Measurements from ENCODE around the gene DMC1. TPM values are rescaled to one million over a fixed set of nuclear protein-coding genes. Genes with fewer than 3 reads are reported as not detected.
A peak's percentile ranks its signal among the peaks of the same experiment; 100 is the strongest.

The DMC1 gene
- total RNA-seq, 1 donor from 2014 or later: 1.4 TPM

- TF ChIP-seq, protein P1, sequence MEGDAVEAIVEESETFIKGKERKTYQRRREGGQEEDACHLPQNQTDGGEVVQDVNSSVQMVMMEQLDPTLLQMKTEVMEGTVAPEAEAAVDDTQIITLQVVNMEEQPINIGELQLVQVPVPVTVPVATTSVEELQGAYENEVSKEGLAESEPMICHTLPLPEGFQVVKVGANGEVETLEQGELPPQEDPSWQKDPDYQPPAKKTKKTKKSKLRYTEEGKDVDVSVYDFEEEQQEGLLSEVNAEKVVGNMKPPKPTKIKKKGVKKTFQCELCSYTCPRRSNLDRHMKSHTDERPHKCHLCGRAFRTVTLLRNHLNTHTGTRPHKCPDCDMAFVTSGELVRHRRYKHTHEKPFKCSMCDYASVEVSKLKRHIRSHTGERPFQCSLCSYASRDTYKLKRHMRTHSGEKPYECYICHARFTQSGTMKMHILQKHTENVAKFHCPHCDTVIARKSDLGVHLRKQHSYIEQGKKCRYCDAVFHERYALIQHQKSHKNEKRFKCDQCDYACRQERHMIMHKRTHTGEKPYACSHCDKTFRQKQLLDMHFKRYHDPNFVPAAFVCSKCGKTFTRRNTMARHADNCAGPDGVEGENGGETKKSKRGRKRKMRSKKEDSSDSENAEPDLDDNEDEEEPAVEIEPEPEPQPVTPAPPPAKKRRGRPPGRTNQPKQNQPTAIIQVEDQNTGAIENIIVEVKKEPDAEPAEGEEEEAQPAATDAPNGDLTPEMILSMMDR (IDR thresholded peaks at IDR 0.05): peak; percentile 72
- H3K27ac Mint-ChIP-seq (ENCODE audit: unreplicated experiment): no peak overlapping the region
- no peaks in the 10 kb centered on the region for H3K9me3 Mint-ChIP-seq (ENCODE audit: unreplicated experiment)
- H3K36me3 Mint-ChIP-seq (ENCODE audit: unreplicated experiment): no peaks in the 10 kb centered on the region
- H3K27me3 Mint-ChIP-seq (ENCODE audit: unreplicated experiment): peaks cover 8% of the 10 kb centered on the region
- peaks cover 27% of the 10 kb centered on the region for H3K4me1 Mint-ChIP-seq (ENCODE audit: unreplicated experiment)
- DNase-seq (ENCODE audit: extremely low spot score, unreplicated experiment): no peak
- H3K4me3 Mint-ChIP-seq (ENCODE audit: unreplicated experiment): no peak overlapping the region
Observed at GRCh38 chr22:38572065-38572464, 2.1 kb upstream of the DMC1 start.

DNA sequence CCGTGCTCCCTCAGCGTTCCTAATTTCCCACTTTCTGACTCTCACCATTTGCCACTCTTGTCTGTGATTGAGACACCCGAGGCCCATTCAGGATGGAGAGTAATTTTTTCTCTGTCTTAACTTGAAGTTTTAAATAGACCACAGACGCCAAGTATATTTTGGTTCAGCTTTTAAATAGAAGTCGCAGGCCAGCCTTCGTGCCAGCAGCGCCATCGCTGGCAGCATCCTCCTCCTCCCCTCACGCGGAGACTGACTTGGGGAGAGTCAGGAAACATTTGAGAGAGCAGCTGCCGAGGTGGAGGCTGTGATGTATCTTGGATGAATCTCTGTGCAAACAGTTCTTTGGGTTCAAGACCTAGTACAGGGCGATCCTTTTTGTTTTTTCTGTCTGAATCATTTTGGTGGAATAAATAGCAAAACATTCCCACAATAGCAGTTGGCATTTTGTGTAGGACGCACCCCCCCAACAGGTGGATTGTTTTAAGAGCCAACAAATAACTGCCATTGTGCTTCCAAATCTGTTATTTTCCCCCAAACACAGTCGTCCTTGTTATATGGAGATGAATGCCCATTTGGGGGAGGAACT is 889 bp upstream of the DMC1 start:
- no peak for DNase-seq (ENCODE audit: extremely low spot score, unreplicated experiment)
- TF ChIP-seq, protein P1 (IDR thresholded peaks at IDR 0.05): peak; percentile 23
- Mint-ChIP-seq H3K9me3 (ENCODE audit: unreplicated experiment) (no peaks in the 10 kb centered on the region), H3K4me3 (ENCODE audit: unreplicated experiment) (peak overlapping the region; percentile 89), H3K36me3 (ENCODE audit: unreplicated experiment) (no peaks in the 10 kb centered on the region), H3K27ac (ENCODE audit: unreplicated experiment) (peak overlapping the region; percentile 85), H3K4me1 (ENCODE audit: unreplicated experiment) (peaks cover 30% of the 10 kb centered on the region), H3K27me3 (ENCODE audit: unreplicated experiment) (peaks cover 8% of the 10 kb centered on the region)

DNA sequence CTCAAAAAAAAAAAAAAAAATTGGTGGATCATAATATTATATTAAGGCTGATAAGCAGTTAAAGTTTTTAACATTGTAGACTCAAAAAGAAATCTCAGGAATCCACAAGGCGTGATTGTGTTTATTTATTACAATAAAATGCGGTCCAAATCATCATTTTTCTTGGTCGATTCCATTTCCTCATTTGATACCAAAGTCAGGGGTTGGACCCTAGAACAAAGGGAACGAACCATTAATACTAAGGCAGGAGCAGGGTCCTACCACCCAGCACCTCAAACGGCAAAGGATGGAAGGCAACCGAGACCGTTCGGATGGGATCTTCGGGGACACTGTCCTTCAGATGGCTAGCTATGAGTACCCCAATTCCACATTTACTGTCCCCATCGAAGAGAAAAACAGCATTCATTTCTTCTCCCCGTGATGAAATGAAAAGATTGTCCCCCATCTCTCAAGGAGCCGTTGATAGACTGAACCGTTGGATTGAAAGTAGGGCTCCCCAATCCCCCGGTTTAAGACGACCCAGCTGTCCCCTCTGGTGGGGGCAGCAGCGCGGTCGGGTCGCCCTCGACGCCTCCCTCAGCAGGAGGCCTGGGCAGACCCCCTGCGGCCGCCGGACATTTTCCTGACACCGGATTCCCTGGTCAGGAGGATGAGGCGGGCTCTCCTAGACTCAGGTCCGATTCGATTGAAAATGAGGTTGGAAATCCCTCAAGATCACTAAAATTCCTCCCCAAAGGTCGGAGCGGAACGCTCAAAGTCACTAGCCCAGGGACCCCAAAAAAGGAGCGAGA is 607 bp downstream of the DMC1 start:
- H3K36me3 Mint-ChIP-seq (ENCODE audit: unreplicated experiment): no peaks in the 10 kb centered on the region
- H3K9me3 Mint-ChIP-seq (ENCODE audit: unreplicated experiment): no peaks in the 10 kb centered on the region

GRCh38 chr22:38567531-38568285 is 2.3 kb downstream of the DMC1 start:
- no peaks in the 10 kb centered on the region for H3K9me3 Mint-ChIP-seq (ENCODE audit: unreplicated experiment)
- no peak for DNase-seq (ENCODE audit: extremely low spot score, unreplicated experiment)
- peaks cover 30% of the 10 kb centered on the region for H3K4me1 Mint-ChIP-seq (ENCODE audit: unreplicated experiment)
- peak overlapping the region; percentile 16 for H3K27ac Mint-ChIP-seq (ENCODE audit: unreplicated experiment)
- no peaks in the 10 kb centered on the region for H3K36me3 Mint-ChIP-seq (ENCODE audit: unreplicated experiment)
- H3K4me3 Mint-ChIP-seq (ENCODE audit: unreplicated experiment): no peak overlapping the region
- TF ChIP-seq, protein P1 (IDR thresholded peaks at IDR 0.05): no peak
- H3K27me3 Mint-ChIP-seq (ENCODE audit: unreplicated experiment): no peaks in the 10 kb centered on the region

More for the DNA sequence above, 607 bp downstream of the DMC1 start:
- TF ChIP-seq, protein P1 (IDR thresholded peaks at IDR 0.05): no peak
- Mint-ChIP-seq H3K27ac (ENCODE audit: unreplicated experiment) (no peak overlapping the region), H3K4me1 (ENCODE audit: unreplicated experiment) (peaks cover 30% of the 10 kb centered on the region), H3K27me3 (ENCODE audit: unreplicated experiment) (peaks cover 8% of the 10 kb centered on the region), H3K4me3 (ENCODE audit: unreplicated experiment) (peak overlapping the region; percentile 89)
- DNase-seq (ENCODE audit: extremely low spot score, unreplicated experiment): no peak

All from osteocyte (in vitro differentiated cells).